CD4-positive, alpha-beta T cell (primary cell): ENCODE results near the gene VPS9D1. TPM values are rescaled to one million over a fixed set of nuclear protein-coding genes. Genes with fewer than 3 reads are reported as not detected.

Experiments
- ATAC-seq: fragments of 200-7000 bp; cut with Tn5 transposase; one replicate; pipeline ENCODE4 v1.10.0; 2022; ENCODE audit warnings: mild to moderate bottlenecking; ENCODE audit not compliant: poor library complexity
- CTCF ChIA-PET: fragments of 350-600 bp; sonication (Branson Sonifier 250); formaldehyde crosslinking; loops from one replicate; lab custom pipeline; 2021; ENCODE audit warnings: antibody characterized with exemption, inconsistent platforms; lab: Charles Lee
- POLR2A ChIA-PET: fragments of 350-600 bp; sonication (Branson Sonifier 250); formaldehyde crosslinking; loops from one replicate; lab custom pipeline; 2021; ENCODE audit warnings: antibody characterized with exemption, inconsistent platforms; lab: Charles Lee
- DNase-seq, 14 experiments: peaks; one replicate each; pipeline ENCODE4 v3.0.0-alpha.2; 2013 to 2020; ENCODE audit warnings: mixed read lengths in 2 of 14
- H3K27ac ChIP-seq, 2 donors: one replicate each; pipeline versions ENCODE4 v1.5.1 to v1.7.0; 2013; ENCODE audit warnings: low read length in 2 of 2, low read depth in 1 of 2, mild to moderate bottlenecking in 1 of 2
- H3K27me3 ChIP-seq, 2 experiments: 1 replicate in 1 of 2; 2 replicates in 1 of 2; pipeline versions ENCODE4 v1.6.1 to v1.7.0; 2013; ENCODE audit warnings: low read length in 2 of 2, control low read depth in 1 of 2, mild to moderate bottlenecking in 1 of 2, moderate library complexity in 1 of 2; ENCODE audit not compliant: insufficient read depth in 2 of 2, control insufficient read depth in 1 of 2
- H3K36me3 ChIP-seq: one replicate; pipeline ENCODE4 v1.6.1; 2013; ENCODE audit warnings: low read length, control low read depth; ENCODE audit not compliant: insufficient read depth
- H3K4me1 ChIP-seq: one replicate; pipeline ENCODE4 v1.6.1; 2013; ENCODE audit warnings: low read length, control low read depth; ENCODE audit not compliant: insufficient read depth
- H3K4me3 ChIP-seq: one replicate; pipeline ENCODE4 v1.5.1; 2013; ENCODE audit warnings: mild to moderate bottlenecking, low read length, moderate library complexity
- H3K9me3 ChIP-seq, 2 experiments: 1 replicate in 1 of 2; 2 replicates in 1 of 2; pipeline versions ENCODE4 v1.6.1 to v1.7.0; 2013; ENCODE audit warnings: low read length in 2 of 2, mild to moderate bottlenecking in 2 of 2, control low read depth in 1 of 2, moderate library complexity in 1 of 2; ENCODE audit not compliant: control insufficient read depth in 1 of 2, insufficient read depth in 1 of 2
- H3K27ac Mint-ChIP-seq: one replicate; pipeline ENCODE4 v1.8.0; 2020; ENCODE audit warnings: mixed read lengths
- H3K27me3 Mint-ChIP-seq: one replicate; pipeline ENCODE4 v1.8.0; 2021; ENCODE audit warnings: mixed read lengths
- H3K36me3 Mint-ChIP-seq: one replicate; pipeline ENCODE4 v1.8.0; 2021; ENCODE audit warnings: low read depth, mixed read lengths
- H3K4me1 Mint-ChIP-seq: one replicate; pipeline ENCODE4 v1.8.0; 2021; ENCODE audit warnings: low read depth, mixed read lengths
- H3K4me3 Mint-ChIP-seq: one replicate; pipeline ENCODE4 v1.8.0; 2020; ENCODE audit warnings: mild to moderate bottlenecking, mixed read lengths
- H3K9me3 Mint-ChIP-seq: one replicate; pipeline ENCODE4 v1.8.0; 2020; ENCODE audit warnings: mixed read lengths
- CTCF ChIP-seq: fragments of 200-600 bp; IDR thresholded peaks from one replicate; pipeline ENCODE4 v1.8.0; 2022; ENCODE audit warnings: antibody characterized with exemption, mild to moderate bottlenecking
- intact Hi-C, 2 experiments: fragments of 100-400 bp; cut with DNase I in 1 of 2; cut with micrococcal nuclease in 1 of 2; formaldehyde crosslinking; loops; one replicate each; pipeline versions ENCODE4 v1.15.1 to v1.9.0; 2023 to 2025; cut with DNase I, micrococcal nuclease
- total RNA-seq, 174 experiments: library from RNA in 2 of 174; stranded (reverse) in 2 of 174; gene quantifications; one replicate each; pipeline ENCODE4 v1.2.3 and lab custom pipeline; 2021 to 2026

The VPS9D1 gene
- total RNA-seq, 2 experiments from 2014 or later, result 18.5 to 21.8 TPM

- H3K27ac Mint-ChIP-seq, result peak overlapping the region; percentile 53
- no peak overlapping the region for H3K4me3 ChIP-seq
- intact Hi-C loops, result no loop called here
- peaks cover 95% of the 10 kb centered on the region for H3K36me3 ChIP-seq
- no peak for ATAC-seq
- no peaks in the 10 kb centered on the region for H3K9me3 ChIP-seq
- peak overlapping the region in 1 of 2 donors; percentile 15 for H3K27ac ChIP-seq
- CTCF ChIA-PET, result no interaction called here
- no peaks in the 10 kb centered on the region for H3K27me3 Mint-ChIP-seq
- H3K9me3 Mint-ChIP-seq, result no peaks in the 10 kb centered on the region
- peak overlapping the region; percentile 11 for H3K4me3 Mint-ChIP-seq
- no peak for TF ChIP-seq CTCF
- POLR2A ChIA-PET, result no interaction called here
- H3K4me1 Mint-ChIP-seq, result peaks cover 40% of the 10 kb centered on the region
- H3K27me3 ChIP-seq, result no peaks in the 10 kb centered on the region
- H3K36me3 Mint-ChIP-seq, result peaks cover 85% of the 10 kb centered on the region
- peaks cover 95% of the 10 kb centered on the region for H3K4me1 ChIP-seq
- DNase-seq, result no peak
Observed at GRCh38 chr16:89729863-89730593, 9.3 kb upstream of the VPS9D1 start.

GRCh38 chr16:89729293-89729692 lies 8.6 kb upstream of the VPS9D1 start:
- Histone ChIP-seq H3K27me3 (no peaks in the 10 kb centered on the region), H3K9me3 (no peaks in the 10 kb centered on the region), H3K36me3 (peaks cover 94% of the 10 kb centered on the region), H3K4me3 (no peak overlapping the region), H3K4me1 (peaks cover 95% of the 10 kb centered on the region), H3K27ac (peak overlapping the region in 1 of 2 donors; percentile 15)
- POLR2A ChIA-PET, result no interaction called here
- TF ChIP-seq CTCF, result no peak
- H3K27me3 Mint-ChIP-seq, result no peaks in the 10 kb centered on the region
- CTCF ChIA-PET, result no interaction called here
- intact Hi-C loops, result no loop called here
- no peak overlapping the region for H3K27ac Mint-ChIP-seq
- H3K9me3 Mint-ChIP-seq, result no peaks in the 10 kb centered on the region
- peaks cover 83% of the 10 kb centered on the region for H3K36me3 Mint-ChIP-seq
- H3K4me3 Mint-ChIP-seq, result no peak overlapping the region
- H3K4me1 Mint-ChIP-seq, result peaks cover 42% of the 10 kb centered on the region
- ATAC-seq (no peak), DNase-seq (peak in 1 of 14 experiments; percentile 16)

GRCh38 chr16:89727406-89728120 lies 6.9 kb upstream of the VPS9D1 start:
- TF ChIP-seq CTCF, result no peak
- H3K4me1 ChIP-seq, result peaks cover 97% of the 10 kb centered on the region
- H3K27ac ChIP-seq, result peak overlapping the region in 1 of 2 donors; percentile 14
- H3K4me3 ChIP-seq, result no peak overlapping the region
- ChIA-PET POLR2A (no interaction called here), CTCF (interaction anchor here (5.8 kb wide), 1 partner anchor 27 kb away, joined by 37 read pairs; the partner anchor contains the start of gene SPATA2L)
- ATAC-seq, result no peak
- Mint-ChIP-seq H3K4me1 (peaks cover 51% of the 10 kb centered on the region), H3K9me3 (no peaks in the 10 kb centered on the region), H3K27me3 (no peaks in the 10 kb centered on the region), H3K27ac (peak overlapping the region; percentile 64), H3K4me3 (peak overlapping the region; percentile 78), H3K36me3 (peaks cover 81% of the 10 kb centered on the region)
- intact Hi-C loops, result no loop called here
- peaks cover 0 to 4% of the 10 kb centered on the region in 2 experiments for H3K9me3 ChIP-seq
- no peak for DNase-seq
- H3K36me3 ChIP-seq, result peaks cover 96% of the 10 kb centered on the region
- no peaks in the 10 kb centered on the region for H3K27me3 ChIP-seq
